HG02938 (cell line): ENCODE results near the gene BID.

ENCODE experiments used
- ATAC-seq: cut with Tn5 transposase; IDR thresholded peaks from one replicate; pipeline ENCODE4 v1.9.1; 2021; ENCODE audit warnings: mild to moderate bottlenecking, moderate library complexity; ENCODE audit not compliant: unreplicated experiment

The BID gene

GRCh38 chr22:17774206-17774925 is at the start of gene BID:
Gene BID, minus strand, starts transcription at chr22:17774469. Its CDS starts 24,353 bp downstream, at chr22:17750116.
- ATAC-seq = peak; percentile 25

GRCh38 chr22:17823964-17824363 is 49.7 kb upstream of the BID start:
- no peak for ATAC-seq

- no peak for ATAC-seq
Observed at GRCh38 chr22:17823226-17823625, 49.0 kb upstream of the BID start.

- ATAC-seq = no peak
Observed at GRCh38 chr22:17822087-17822486, 47.8 kb upstream of the BID start.

GRCh38 chr22:17820879-17821439 is 46.7 kb upstream of the BID start:
- no peak for ATAC-seq

- ATAC-seq = no peak
Observed at GRCh38 chr22:17818649-17819048, 44.4 kb upstream of the BID start.

- ATAC-seq = no peak
Observed at GRCh38 chr22:17818180-17818579, 43.9 kb upstream of the BID start.

GRCh38 chr22:17817511-17818065 is 43.3 kb upstream of the BID start:
- ATAC-seq = no peak

GRCh38 chr22:17817079-17817478 is 42.8 kb upstream of the BID start:
- no peak for ATAC-seq

- no peak for ATAC-seq
Observed at GRCh38 chr22:17816649-17817048, 42.4 kb upstream of the BID start.

- ATAC-seq = no peak
Observed at GRCh38 chr22:17815703-17816254, 41.5 kb upstream of the BID start.

- no peak for ATAC-seq
Observed at GRCh38 chr22:17814830-17815229, 40.6 kb upstream of the BID start.

- ATAC-seq = no peak
Observed at GRCh38 chr22:17814084-17814483, 39.8 kb upstream of the BID start.

GRCh38 chr22:17811119-17811518 is 36.9 kb upstream of the BID start:
- ATAC-seq = no peak

- ATAC-seq = no peak
Observed at GRCh38 chr22:17810570-17811116, 36.4 kb upstream of the BID start.

- no peak for ATAC-seq
Observed at GRCh38 chr22:17808693-17809403, 34.6 kb upstream of the BID start.

GRCh38 chr22:17807578-17808410 is 33.5 kb upstream of the BID start:
- ATAC-seq = no peak

- no peak for ATAC-seq
Observed at GRCh38 chr22:17807086-17807485, 32.8 kb upstream of the BID start.

- ATAC-seq = no peak
Observed at GRCh38 chr22:17806437-17806836, 32.2 kb upstream of the BID start.

GRCh38 chr22:17804331-17805080 is 30.2 kb upstream of the BID start:
- no peak for ATAC-seq
